Measurements from ENCODE around the gene VWA3B. TPM values are rescaled to one million over a fixed set of nuclear protein-coding genes. Genes with fewer than 3 reads are reported as not detected.

Gene VWA3B
- total RNA-seq, result not detected

GRCh38 chr2:98086491-98087446, at the start of gene VWA3B:
TSS of gene VWA3B (plus strand) at chr2:98087167. CDS start at chr2:98093093, 5,926 bp downstream.

GRCh38 chr2:98346311-98347236, 259.6 kb downstream of the VWA3B start, which contains the start of gene CNGA3:
TSS of gene CNGA3 (plus strand) at chr2:98346456. CDS start at chr2:98369976, 23,520 bp downstream.

Other genes with a start within 250 kb of the VWA3B start
- gene TMEM131, start 91.2 kb upstream of the VWA3B start, total RNA-seq, result 63.3 TPM